Measurements from ENCODE around the gene FBXO24. TPM values are rescaled to one million over a fixed set of nuclear protein-coding genes. Genes with fewer than 3 reads are reported as not detected.

The FBXO24 gene
- total RNA-seq, 6 donors from 2014 or later = 0.63 to 4.2 (median 0.77) TPM; not detected in 3

DNA sequence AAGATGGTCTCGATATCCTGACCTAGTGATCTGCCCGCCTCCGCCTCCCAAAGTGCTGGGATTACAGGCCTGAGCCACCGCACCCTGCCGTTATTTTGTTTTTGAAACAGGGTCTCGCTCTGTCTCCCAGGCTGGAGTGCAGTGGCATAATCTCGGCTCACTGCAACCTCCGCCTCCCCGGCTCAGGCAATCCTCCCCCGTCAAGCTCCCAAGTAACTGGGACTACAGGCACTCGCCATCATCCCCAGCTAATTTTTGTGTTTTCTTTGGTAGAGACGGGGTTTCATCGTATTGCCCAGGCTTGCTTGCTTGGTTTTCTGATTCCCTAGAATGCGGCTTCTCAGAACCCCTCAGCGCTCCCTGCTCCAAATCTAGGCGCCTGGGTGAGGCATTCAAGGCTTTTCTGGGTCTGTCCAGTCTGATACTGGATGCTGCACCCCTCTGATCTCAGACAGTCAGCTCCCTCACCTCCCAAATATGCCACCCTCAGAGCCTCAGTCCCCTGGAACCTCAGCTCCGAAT lies 53.9 kb downstream of the FBXO24 start:
- Histone ChIP-seq H3K9me3 (no peaks in the 10 kb centered on the region), H3K36me3 (no peaks in the 10 kb centered on the region), H3K4me3 (no peak overlapping the region), H3K27me3 (peaks cover 0 to 6% (median 0%) of the 10 kb centered on the region in 4 donors), H3K27ac (no peak overlapping the region), H3K4me1 (no peaks in the 10 kb centered on the region)
- ATAC-seq (ENCODE audit: low FRiP score in 2 of 2) (no peak), DNase-seq (no peak)
- 84 to 87% methylated on average over 17 of the region's 17 CpGs for WGBS, 2 donors
- TF ChIP-seq, protein P1, sequence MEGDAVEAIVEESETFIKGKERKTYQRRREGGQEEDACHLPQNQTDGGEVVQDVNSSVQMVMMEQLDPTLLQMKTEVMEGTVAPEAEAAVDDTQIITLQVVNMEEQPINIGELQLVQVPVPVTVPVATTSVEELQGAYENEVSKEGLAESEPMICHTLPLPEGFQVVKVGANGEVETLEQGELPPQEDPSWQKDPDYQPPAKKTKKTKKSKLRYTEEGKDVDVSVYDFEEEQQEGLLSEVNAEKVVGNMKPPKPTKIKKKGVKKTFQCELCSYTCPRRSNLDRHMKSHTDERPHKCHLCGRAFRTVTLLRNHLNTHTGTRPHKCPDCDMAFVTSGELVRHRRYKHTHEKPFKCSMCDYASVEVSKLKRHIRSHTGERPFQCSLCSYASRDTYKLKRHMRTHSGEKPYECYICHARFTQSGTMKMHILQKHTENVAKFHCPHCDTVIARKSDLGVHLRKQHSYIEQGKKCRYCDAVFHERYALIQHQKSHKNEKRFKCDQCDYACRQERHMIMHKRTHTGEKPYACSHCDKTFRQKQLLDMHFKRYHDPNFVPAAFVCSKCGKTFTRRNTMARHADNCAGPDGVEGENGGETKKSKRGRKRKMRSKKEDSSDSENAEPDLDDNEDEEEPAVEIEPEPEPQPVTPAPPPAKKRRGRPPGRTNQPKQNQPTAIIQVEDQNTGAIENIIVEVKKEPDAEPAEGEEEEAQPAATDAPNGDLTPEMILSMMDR (IDR thresholded peaks at IDR 0.05) = no peak

DNA sequence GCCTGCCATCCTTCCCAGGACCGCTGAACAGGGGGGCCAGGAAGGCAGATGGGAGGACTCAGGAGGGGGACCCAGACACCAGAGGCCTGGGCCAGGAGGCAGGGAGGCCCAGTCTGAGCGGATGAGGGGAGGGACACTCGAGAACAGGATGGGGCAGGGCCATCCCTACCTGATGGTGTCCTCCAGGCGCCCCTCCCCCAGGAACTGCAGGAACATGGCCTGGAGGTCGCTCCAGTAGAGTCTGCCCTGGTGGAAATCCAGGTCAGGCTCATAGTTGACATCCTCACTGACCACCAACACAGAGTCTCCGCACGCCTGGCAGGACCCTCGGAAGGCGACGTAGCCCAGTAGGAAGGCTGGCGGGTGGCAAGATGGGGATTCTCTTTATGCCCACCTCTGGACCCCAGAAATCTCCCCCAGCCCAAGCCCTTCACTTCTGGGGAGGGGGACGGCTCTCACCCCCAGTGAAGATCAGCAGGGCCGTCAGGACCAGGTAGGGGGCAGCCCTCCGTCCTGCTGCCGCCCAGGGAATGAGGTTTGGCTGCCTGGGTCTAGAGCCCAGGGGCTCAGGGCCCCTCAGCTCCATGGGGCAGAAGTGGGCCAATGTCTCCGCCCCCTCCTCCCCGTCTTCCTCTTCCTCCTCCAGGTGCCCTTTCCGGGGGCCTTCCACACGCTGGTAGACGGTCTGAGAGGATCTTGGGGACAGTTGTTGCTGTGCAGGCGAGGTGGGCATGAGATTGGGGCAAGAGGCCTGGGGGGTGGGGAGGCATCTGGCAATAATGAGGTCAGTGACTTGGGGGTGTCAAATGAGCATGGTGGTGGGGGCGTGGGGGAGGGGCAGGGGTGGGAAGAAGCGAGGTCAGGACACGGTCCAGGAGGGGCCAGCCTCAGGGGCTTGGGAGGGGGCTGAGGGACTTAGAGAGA lies 54.7 kb downstream of the FBXO24 start:
- peak in 1 of 2 donors; percentile 40 for ATAC-seq (ENCODE audit: low FRiP score in 2 of 2)
- no peaks in the 10 kb centered on the region for H3K36me3 ChIP-seq
- H3K27ac ChIP-seq = no peak overlapping the region
- TF ChIP-seq, protein P1 (IDR thresholded peaks at IDR 0.05) = no peak
- TF ChIP-seq POLR2A (IDR thresholded peaks at IDR 0.05) = no peak
- no peak for TF ChIP-seq POLR2AphosphoS5 (IDR thresholded peaks at IDR 0.05)
- peaks cover 0 to 6% (median 0%) of the 10 kb centered on the region in 4 donors for H3K27me3 ChIP-seq
- no peaks in the 10 kb centered on the region for H3K4me1 ChIP-seq
- WGBS, 2 donors = 55 to 67% methylated on average over 16 to 24 of the region's 24 CpGs
- no peak for DNase-seq
- H3K9me3 ChIP-seq = no peaks in the 10 kb centered on the region
- H3K4me3 ChIP-seq = no peak overlapping the region

DNA sequence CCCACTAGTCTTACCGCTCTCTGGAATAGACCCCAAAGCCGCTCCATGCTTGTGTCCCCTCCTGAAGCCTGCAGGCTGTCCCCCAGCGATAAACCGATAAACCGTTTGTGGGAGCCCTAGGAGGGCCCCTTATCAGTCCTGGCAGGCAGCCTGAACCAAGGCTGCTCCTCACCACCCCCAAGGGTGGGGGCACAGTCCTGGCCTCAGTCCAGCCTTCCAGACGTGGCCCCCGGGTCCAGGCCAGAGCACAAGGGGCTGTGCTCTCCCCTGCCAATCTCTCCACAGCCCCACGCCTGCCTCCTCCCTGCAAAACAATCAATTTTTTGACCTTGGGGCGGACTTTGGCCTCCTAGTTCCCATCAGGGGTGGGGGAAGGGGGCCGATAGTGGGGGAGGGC lies 55.3 kb downstream of the FBXO24 start, which contains the start of gene TFR2:
Gene TFR2, minus strand, starts transcription at position 90 of the 397 bp plus-strand sequence. Its CDS starts 43 bp downstream, at position 47.
- Histone ChIP-seq H3K27ac (no peak within 1 kb of the TSS), H3K4me1 (no peaks in the 10 kb centered on the region), H3K4me3 (no peak within 1 kb of the TSS), H3K27me3 (peaks cover 0 to 6% (median 0%) of the 10 kb centered on the region in 4 donors), H3K36me3 (no peaks in the 10 kb centered on the region), H3K9me3 (no peaks in the 10 kb centered on the region)
- 41 to 45% methylated on average over 9 to 10 of the region's 10 CpGs for WGBS, 2 donors
- TF ChIP-seq, protein P1 (IDR thresholded peaks at IDR 0.05) = no peak
- no peak for TF ChIP-seq POLR2A (IDR thresholded peaks at IDR 0.05)
- no peak for TF ChIP-seq EP300 (IDR thresholded peaks at IDR 0.05)
- TF ChIP-seq POLR2AphosphoS5 (IDR thresholded peaks at IDR 0.05) = no peak
- no peak for DNase-seq
- ATAC-seq (ENCODE audit: low FRiP score in 2 of 2) = no peak

DNA sequence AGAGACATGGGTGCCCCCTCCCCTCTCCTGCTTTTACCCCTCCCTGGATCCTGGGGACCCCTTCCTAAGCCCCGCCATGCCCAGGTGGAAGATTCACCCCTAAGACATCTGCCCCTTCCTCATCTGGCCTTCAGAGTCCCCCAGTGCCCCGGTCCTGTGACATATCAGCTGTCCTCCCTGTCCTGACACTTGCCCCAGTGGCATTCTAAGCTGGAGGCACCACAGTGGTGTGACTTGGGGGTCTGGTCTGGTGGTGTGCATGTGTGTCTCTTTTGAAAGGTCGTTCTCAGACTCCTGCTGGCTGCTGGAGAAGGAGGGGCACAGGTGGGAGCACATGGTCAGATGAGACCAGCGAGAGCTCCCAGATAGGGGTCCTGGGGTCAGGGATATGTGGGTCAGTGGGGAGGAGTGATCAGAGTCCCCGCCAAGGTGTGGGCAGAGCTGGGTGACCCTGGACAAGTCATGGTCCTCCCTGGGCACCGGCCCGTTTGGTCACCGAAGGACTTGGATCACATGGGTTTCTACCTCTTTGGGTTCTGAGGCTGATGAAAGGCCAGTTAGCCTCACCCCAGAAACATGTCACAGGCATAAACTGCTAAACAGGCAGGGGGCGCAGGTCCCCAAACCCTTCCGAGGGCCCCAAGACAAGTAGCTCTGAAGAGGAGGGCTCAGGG lies 55.9 kb downstream of the FBXO24 start:
- H3K27me3 ChIP-seq = peaks cover 0 to 10% (median 0%) of the 10 kb centered on the region in 4 donors
- no peak overlapping the region for H3K27ac ChIP-seq
- ATAC-seq (ENCODE audit: low FRiP score in 2 of 2) (no peak), DNase-seq (no peak)
- no peak overlapping the region for H3K4me3 ChIP-seq
- TF ChIP-seq POLR2A (IDR thresholded peaks at IDR 0.05) = no peak
- TF ChIP-seq EP300 (IDR thresholded peaks at IDR 0.05) = no peak
- TF ChIP-seq POLR2AphosphoS5 (IDR thresholded peaks at IDR 0.05) = no peak
- TF ChIP-seq, protein P1 (IDR thresholded peaks at IDR 0.05) = no peak
- H3K4me1 ChIP-seq = no peaks in the 10 kb centered on the region
- H3K9me3 ChIP-seq = no peaks in the 10 kb centered on the region
- WGBS, 2 donors = 81 to 92% methylated on average over 6 to 10 of the region's 10 CpGs
- H3K36me3 ChIP-seq = no peaks in the 10 kb centered on the region

All from upper lobe of left lung (tissue), 6 donors.